ENCODE data around the gene ASCC2.

Gene ASCC2

GRCh38 chr22:29744902-29745301, 93.2 kb downstream of the ASCC2 start:
- Histone ChIP-seq H3K27ac (no peak overlapping the region), H3K9ac (no peak overlapping the region), H3K4me2 (ENCODE audit: low read length) (no peak overlapping the region), H3K27me3 (ENCODE audit: control insufficient read depth, insufficient read depth, low read length) (no peaks in the 10 kb centered on the region), H3K4me1 (no peaks in the 10 kb centered on the region), H3K4me3 (ENCODE audit: low read depth, low read length) (no peak overlapping the region), H3K9me3 (ENCODE audit: control insufficient read depth, low read length) (no peaks in the 10 kb centered on the region), H2AFZ (no peak overlapping the region), H3K79me2 (no peaks in the 10 kb centered on the region), H3K36me3 (ENCODE audit: control insufficient read depth, insufficient read depth, low read length) (no peaks in the 10 kb centered on the region)
- TF ChIP-seq CTCF (IDR thresholded peaks at IDR 0.05): no peak

GRCh38 chr22:29742326-29742725, 95.7 kb downstream of the ASCC2 start:
- no peaks in the 10 kb centered on the region for H3K36me3 ChIP-seq (ENCODE audit: control insufficient read depth, insufficient read depth, low read length)

GRCh38 chr22:29741926-29742325, 96.1 kb downstream of the ASCC2 start:
- TF ChIP-seq CTCF (IDR thresholded peaks at IDR 0.05): no peak
- no peaks in the 10 kb centered on the region for H3K79me2 ChIP-seq
- H3K36me3 ChIP-seq (ENCODE audit: control insufficient read depth, insufficient read depth, low read length): no peaks in the 10 kb centered on the region
- no peak overlapping the region for H3K4me2 ChIP-seq (ENCODE audit: low read length)
- no peak overlapping the region for H3K4me3 ChIP-seq (ENCODE audit: low read depth, low read length)
- no peaks in the 10 kb centered on the region for H3K4me1 ChIP-seq
- no peak overlapping the region for H3K9ac ChIP-seq
- no peaks in the 10 kb centered on the region for H3K27me3 ChIP-seq (ENCODE audit: control insufficient read depth, insufficient read depth, low read length)
- no peak overlapping the region for H2AFZ ChIP-seq
- H3K9me3 ChIP-seq (ENCODE audit: control insufficient read depth, low read length): no peaks in the 10 kb centered on the region
- no peak overlapping the region for H3K27ac ChIP-seq

More at GRCh38 chr22:29742326-29742725, 95.7 kb downstream of the ASCC2 start:
- no peak overlapping the region for H2AFZ ChIP-seq
- H3K4me1 ChIP-seq: no peaks in the 10 kb centered on the region
- no peak overlapping the region for H3K27ac ChIP-seq
- H3K4me3 ChIP-seq (ENCODE audit: low read depth, low read length): no peak overlapping the region
- H3K9me3 ChIP-seq (ENCODE audit: control insufficient read depth, low read length): no peaks in the 10 kb centered on the region
- H3K4me2 ChIP-seq (ENCODE audit: low read length): no peak overlapping the region
- no peak overlapping the region for H3K9ac ChIP-seq
- TF ChIP-seq CTCF (IDR thresholded peaks at IDR 0.05): no peak
- no peaks in the 10 kb centered on the region for H3K79me2 ChIP-seq
- H3K27me3 ChIP-seq (ENCODE audit: control insufficient read depth, insufficient read depth, low read length): no peaks in the 10 kb centered on the region

- no peaks in the 10 kb centered on the region for H3K36me3 ChIP-seq (ENCODE audit: control insufficient read depth, insufficient read depth, low read length)
- no peaks in the 10 kb centered on the region for H3K27me3 ChIP-seq (ENCODE audit: control insufficient read depth, insufficient read depth, low read length)
- no peak overlapping the region for H3K27ac ChIP-seq
- no peaks in the 10 kb centered on the region for H3K79me2 ChIP-seq
- no peak overlapping the region for H3K4me2 ChIP-seq (ENCODE audit: low read length)
- H3K4me1 ChIP-seq: no peaks in the 10 kb centered on the region
- no peak overlapping the region for H3K9ac ChIP-seq
- no peaks in the 10 kb centered on the region for H3K9me3 ChIP-seq (ENCODE audit: control insufficient read depth, low read length)
- H3K4me3 ChIP-seq (ENCODE audit: low read depth, low read length): no peak overlapping the region
- H2AFZ ChIP-seq: no peak overlapping the region
- no peak for TF ChIP-seq CTCF (IDR thresholded peaks at IDR 0.05)
Measured at GRCh38 chr22:29740216-29740615, 97.9 kb downstream of the ASCC2 start.

- H3K36me3 ChIP-seq (ENCODE audit: control insufficient read depth, insufficient read depth, low read length): no peaks in the 10 kb centered on the region
- H3K4me1 ChIP-seq: no peaks in the 10 kb centered on the region
- H3K9me3 ChIP-seq (ENCODE audit: control insufficient read depth, low read length): no peaks in the 10 kb centered on the region
- H2AFZ ChIP-seq: no peak overlapping the region
- no peak for TF ChIP-seq CTCF (IDR thresholded peaks at IDR 0.05)
- H3K4me3 ChIP-seq (ENCODE audit: low read depth, low read length): no peak overlapping the region
- H3K27me3 ChIP-seq (ENCODE audit: control insufficient read depth, insufficient read depth, low read length): no peaks in the 10 kb centered on the region
- H3K79me2 ChIP-seq: no peaks in the 10 kb centered on the region
- no peak overlapping the region for H3K9ac ChIP-seq
- H3K4me2 ChIP-seq (ENCODE audit: low read length): no peak overlapping the region
- no peak overlapping the region for H3K27ac ChIP-seq
Measured at GRCh38 chr22:29739346-29739875, 98.7 kb downstream of the ASCC2 start.
